ENCODE results near the gene EFCC1.
A peak's percentile ranks its signal among the peaks of the same experiment; 100 is the strongest.
"Not testable (repeated sequence)": the region's sequence is repeated elsewhere in the genome, so short reads cannot be mapped to it uniquely, and the experiment has no call there.

Gene EFCC1

DNA sequence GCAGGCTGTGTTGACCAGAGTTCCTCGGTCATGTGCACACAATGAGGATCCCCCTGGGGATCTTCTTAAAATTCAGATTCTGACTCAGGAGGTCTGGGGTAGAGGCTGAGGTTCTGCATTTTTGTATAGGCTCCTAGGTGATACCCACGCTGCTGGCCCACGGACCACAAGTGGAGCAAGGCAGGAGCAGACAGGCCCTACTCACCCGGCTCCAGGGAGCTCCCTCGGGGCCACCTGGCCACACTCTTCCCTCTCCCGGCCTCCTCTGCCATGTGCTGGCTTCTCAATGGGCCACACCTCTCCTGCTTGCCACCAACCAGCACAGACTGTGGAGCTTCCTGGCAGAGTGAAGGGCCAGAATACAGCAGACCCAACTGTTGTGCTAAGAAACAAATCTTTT, 83.4 kb downstream of the EFCC1 start:
- no peaks in the 10 kb centered on the region for H3K27me3 ChIP-seq (ENCODE audit: control insufficient read depth in 1 of 2, insufficient read depth in 2 of 2, low read length in 2 of 2)
- H3K36me3 ChIP-seq (ENCODE audit: control insufficient read depth in 2 of 2, insufficient read depth in 2 of 2, low read length in 2 of 2): no peaks in the 10 kb centered on the region
- no peak overlapping the region for H3K9ac ChIP-seq (ENCODE audit: low read length in 2 of 2)
- no peak overlapping the region for H3K27ac ChIP-seq (ENCODE audit: low read length)
- H3K4me3 ChIP-seq (ENCODE audit: low read length in 2 of 2): no peak overlapping the region
- H3K4me1 ChIP-seq (ENCODE audit: control insufficient read depth, insufficient read depth, low read length): peaks cover 19% of the 10 kb centered on the region
- no peaks in the 10 kb centered on the region for H3K9me3 ChIP-seq (ENCODE audit: control insufficient read depth in 2 of 2, low read length in 2 of 2)

DNA sequence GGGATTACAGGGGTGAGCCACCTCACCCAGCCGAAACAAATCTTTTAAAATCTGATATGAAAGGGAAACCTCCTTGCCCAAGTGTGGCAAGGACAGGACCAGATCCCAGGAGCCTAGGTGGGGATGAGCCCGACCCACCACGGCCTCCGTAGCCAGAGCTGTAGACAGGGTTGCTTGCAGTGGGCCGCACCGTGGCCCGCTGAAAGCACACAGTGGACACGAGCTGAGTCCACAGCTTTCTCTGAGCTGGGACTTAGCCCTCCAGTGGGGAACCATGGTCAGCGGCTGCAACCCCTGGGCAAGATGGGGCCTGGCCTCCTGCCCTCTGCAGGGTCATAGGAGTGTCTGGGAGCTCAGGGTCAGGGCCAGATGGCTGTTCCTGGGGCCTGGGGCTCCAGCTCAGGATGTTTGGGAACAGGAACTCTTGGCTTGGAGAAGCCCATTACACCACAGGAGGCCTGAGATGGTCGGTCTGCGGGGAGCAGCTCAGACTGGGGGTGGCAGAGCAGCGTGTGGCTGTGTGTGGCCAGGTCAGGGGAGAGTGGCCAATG, 84.1 kb downstream of the EFCC1 start:
- Histone ChIP-seq H3K4me3 (ENCODE audit: low read length in 2 of 2) (no peak overlapping the region), H3K9me3 (ENCODE audit: control insufficient read depth in 2 of 2, low read length in 2 of 2) (no peaks in the 10 kb centered on the region), H3K4me1 (ENCODE audit: control insufficient read depth, insufficient read depth, low read length) (peaks cover 19% of the 10 kb centered on the region), H3K27ac (ENCODE audit: low read length) (no peak overlapping the region), H3K36me3 (ENCODE audit: control insufficient read depth in 2 of 2, insufficient read depth in 2 of 2, low read length in 2 of 2) (no peaks in the 10 kb centered on the region), H3K27me3 (ENCODE audit: control insufficient read depth in 1 of 2, insufficient read depth in 2 of 2, low read length in 2 of 2) (no peaks in the 10 kb centered on the region), H3K9ac (ENCODE audit: low read length in 2 of 2) (no peak overlapping the region)

DNA sequence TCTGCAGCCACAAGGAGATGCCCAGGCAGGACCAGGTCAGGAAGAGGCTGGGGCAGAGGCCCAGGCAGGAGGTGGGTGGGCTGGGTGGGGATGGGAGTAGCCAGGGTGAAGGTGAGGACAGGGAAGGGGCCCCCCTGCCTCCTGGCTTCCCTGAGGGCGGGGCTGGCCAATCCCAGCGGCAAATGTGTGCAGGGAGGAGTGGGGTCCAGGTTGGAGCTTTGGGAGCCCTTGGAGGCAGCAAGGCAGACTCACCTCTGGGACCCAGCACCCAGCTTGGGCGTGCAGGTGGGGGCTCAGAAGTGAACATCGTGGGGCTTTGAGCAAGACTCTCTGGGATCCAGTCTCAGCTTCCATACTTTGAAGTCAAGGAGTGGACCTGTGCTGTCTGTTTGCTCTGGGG, 84.7 kb downstream of the EFCC1 start:
- Histone ChIP-seq H3K27ac (ENCODE audit: low read length) (no peak overlapping the region), H3K9me3 (ENCODE audit: control insufficient read depth in 2 of 2, low read length in 2 of 2) (no peaks in the 10 kb centered on the region), H3K9ac (ENCODE audit: low read length in 2 of 2) (no peak overlapping the region), H3K4me1 (ENCODE audit: control insufficient read depth, insufficient read depth, low read length) (peaks cover 19% of the 10 kb centered on the region), H3K27me3 (ENCODE audit: control insufficient read depth in 1 of 2, insufficient read depth in 2 of 2, low read length in 2 of 2) (no peaks in the 10 kb centered on the region), H3K36me3 (ENCODE audit: control insufficient read depth in 2 of 2, insufficient read depth in 2 of 2, low read length in 2 of 2) (no peaks in the 10 kb centered on the region), H3K4me3 (ENCODE audit: low read length in 2 of 2) (no peak overlapping the region)

- peak overlapping the region; percentile 3 to 42 for H3K9ac ChIP-seq (ENCODE audit: low read length in 2 of 2)
Measured at GRCh38 chr3:129087138-129087702, 86.1 kb downstream of the EFCC1 start.

GRCh38 chr3:129087904-129088303, 86.8 kb downstream of the EFCC1 start:
- peaks cover 13% of the 10 kb centered on the region for H3K4me1 ChIP-seq (ENCODE audit: control insufficient read depth, insufficient read depth, low read length)
- not testable (repeated sequence) for H3K27ac ChIP-seq (ENCODE audit: low read length); H3K9ac ChIP-seq (ENCODE audit: low read length in 2 of 2); H3K9me3 ChIP-seq (ENCODE audit: control insufficient read depth in 2 of 2, low read length in 2 of 2); H3K36me3 ChIP-seq (ENCODE audit: control insufficient read depth in 2 of 2, insufficient read depth in 2 of 2, low read length in 2 of 2); H3K4me3 ChIP-seq (ENCODE audit: low read length in 2 of 2); H3K27me3 ChIP-seq (ENCODE audit: control insufficient read depth in 1 of 2, insufficient read depth in 2 of 2, low read length in 2 of 2)

More at GRCh38 chr3:129087138-129087702, 86.1 kb downstream of the EFCC1 start:
- Histone ChIP-seq H3K27ac (ENCODE audit: low read length) (peak overlapping the region; percentile 93), H3K4me3 (ENCODE audit: low read length in 2 of 2) (peak overlapping the region in 1 of 2 donors; percentile 49), H3K27me3 (ENCODE audit: control insufficient read depth in 1 of 2, insufficient read depth in 2 of 2, low read length in 2 of 2) (no peaks in the 10 kb centered on the region), H3K9me3 (ENCODE audit: control insufficient read depth in 2 of 2, low read length in 2 of 2) (no peaks in the 10 kb centered on the region), H3K36me3 (ENCODE audit: control insufficient read depth in 2 of 2, insufficient read depth in 2 of 2, low read length in 2 of 2) (no peaks in the 10 kb centered on the region), H3K4me1 (ENCODE audit: control insufficient read depth, insufficient read depth, low read length) (peaks cover 13% of the 10 kb centered on the region)

GRCh38 chr3:129088312-129088711, 87.2 kb downstream of the EFCC1 start:
- not testable (repeated sequence) for H3K36me3 ChIP-seq (ENCODE audit: control insufficient read depth in 2 of 2, insufficient read depth in 2 of 2, low read length in 2 of 2); H3K27ac ChIP-seq (ENCODE audit: low read length); H3K4me3 ChIP-seq (ENCODE audit: low read length in 2 of 2); H3K27me3 ChIP-seq (ENCODE audit: control insufficient read depth in 1 of 2, insufficient read depth in 2 of 2, low read length in 2 of 2); H3K9me3 ChIP-seq (ENCODE audit: control insufficient read depth in 2 of 2, low read length in 2 of 2); H3K9ac ChIP-seq (ENCODE audit: low read length in 2 of 2)
- H3K4me1 ChIP-seq (ENCODE audit: control insufficient read depth, insufficient read depth, low read length): peaks cover 13% of the 10 kb centered on the region
